Measurements from ENCODE around the gene ZC3H12D.
A peak's percentile ranks its signal among the peaks of the same experiment; 100 is the strongest.

The ZC3H12D gene

DNA sequence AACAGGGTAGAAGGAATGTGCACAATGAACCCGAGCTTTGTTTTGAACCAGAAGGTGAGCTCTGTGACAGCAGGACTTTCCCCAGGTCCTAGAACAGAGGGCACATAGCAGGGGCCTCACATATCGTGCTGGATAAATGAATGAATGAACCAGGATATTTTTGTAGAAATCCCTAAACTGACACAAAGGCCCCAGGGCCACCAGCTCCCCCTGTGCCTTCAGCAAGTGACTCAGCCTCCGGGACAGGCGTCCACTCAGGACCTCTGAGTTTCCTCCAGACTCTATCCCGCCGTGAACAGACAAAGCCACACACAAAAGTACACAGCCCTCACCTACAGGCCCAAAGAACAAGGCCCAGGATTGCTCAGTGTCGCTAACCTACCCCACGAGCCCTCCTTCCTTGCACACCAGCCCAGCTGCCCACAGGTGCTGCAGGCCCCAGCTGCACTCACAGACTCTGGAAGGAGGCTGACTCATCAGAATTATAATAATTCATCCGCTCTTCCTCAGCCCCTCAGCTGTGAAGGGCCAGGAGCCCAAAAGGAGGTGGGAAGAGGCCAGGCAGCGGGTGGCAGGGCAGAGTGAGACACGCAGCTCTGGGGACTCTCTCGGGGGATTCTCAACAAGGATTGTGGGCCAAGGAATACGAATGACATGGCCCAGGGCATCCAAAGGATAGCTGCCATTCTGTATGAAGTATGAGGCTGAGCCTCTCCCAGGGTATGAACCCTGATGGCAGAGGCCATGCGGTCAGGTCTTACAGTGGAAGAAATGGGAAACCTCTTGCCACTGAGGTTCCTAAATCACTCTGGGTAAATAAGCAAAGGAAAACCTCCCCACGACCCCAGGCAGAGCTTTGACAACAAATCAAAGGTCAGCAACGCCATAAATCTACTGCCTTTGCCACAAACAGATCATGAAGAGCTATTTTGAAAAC is 43.8 kb downstream of the ZC3H12D start:
- no peak for DNase-seq

GRCh38 chr6:149439626-149440025 is 45.2 kb downstream of the ZC3H12D start:
- no peak for DNase-seq

DNA sequence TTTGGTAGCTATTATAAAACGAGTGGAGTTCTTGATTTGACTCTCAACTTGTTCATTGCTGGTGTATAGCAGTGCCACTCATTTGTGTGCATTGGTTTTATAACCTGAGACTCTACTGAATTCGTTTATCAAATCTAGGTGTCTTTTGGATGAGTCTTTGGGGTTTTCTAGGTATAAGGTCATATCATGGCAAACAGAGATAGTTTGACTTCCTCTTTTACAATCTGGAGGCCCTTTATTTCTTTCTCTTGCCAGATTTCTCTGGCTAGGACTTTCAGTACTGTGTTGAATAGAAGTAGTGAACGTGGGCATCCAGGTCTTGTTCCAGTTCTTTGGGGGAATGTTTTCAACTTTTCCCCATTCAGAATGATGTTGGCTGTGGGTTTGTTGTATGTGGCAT is 46.0 kb downstream of the ZC3H12D start:
- DNase-seq = no peak

- no peak for DNase-seq
These were observed 47.6 kb downstream of the ZC3H12D start for GRCh38 chr6:149437212-149437611.

DNA sequence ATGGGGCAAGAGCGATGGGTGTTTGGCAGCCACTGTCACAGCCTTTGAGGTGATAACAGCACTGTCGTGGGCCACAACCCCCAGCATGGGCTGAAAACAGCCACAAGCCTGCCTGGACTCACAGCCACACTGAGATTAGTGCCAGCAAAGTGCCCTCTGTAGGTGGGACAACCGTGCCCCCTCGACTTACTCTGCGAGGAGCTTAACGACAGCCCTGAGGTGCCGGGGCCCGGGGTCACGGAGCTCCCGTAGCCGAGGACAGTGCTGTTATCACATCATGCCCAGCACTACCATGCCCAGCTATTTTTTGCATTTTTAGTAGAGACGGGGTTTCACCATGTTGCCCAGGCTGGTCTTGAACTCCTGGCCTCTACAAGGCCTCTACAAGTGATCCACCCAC is 48.2 kb downstream of the ZC3H12D start:
- DNase-seq = no peak

- DNase-seq = no peak
These were observed 48.8 kb downstream of the ZC3H12D start for GRCh38 chr6:149435919-149436586.

GRCh38 chr6:149433881-149434280 is 50.9 kb downstream of the ZC3H12D start:
- DNase-seq = no peak

GRCh38 chr6:149433405-149433804 is 51.4 kb downstream of the ZC3H12D start:
- DNase-seq = no peak

DNA sequence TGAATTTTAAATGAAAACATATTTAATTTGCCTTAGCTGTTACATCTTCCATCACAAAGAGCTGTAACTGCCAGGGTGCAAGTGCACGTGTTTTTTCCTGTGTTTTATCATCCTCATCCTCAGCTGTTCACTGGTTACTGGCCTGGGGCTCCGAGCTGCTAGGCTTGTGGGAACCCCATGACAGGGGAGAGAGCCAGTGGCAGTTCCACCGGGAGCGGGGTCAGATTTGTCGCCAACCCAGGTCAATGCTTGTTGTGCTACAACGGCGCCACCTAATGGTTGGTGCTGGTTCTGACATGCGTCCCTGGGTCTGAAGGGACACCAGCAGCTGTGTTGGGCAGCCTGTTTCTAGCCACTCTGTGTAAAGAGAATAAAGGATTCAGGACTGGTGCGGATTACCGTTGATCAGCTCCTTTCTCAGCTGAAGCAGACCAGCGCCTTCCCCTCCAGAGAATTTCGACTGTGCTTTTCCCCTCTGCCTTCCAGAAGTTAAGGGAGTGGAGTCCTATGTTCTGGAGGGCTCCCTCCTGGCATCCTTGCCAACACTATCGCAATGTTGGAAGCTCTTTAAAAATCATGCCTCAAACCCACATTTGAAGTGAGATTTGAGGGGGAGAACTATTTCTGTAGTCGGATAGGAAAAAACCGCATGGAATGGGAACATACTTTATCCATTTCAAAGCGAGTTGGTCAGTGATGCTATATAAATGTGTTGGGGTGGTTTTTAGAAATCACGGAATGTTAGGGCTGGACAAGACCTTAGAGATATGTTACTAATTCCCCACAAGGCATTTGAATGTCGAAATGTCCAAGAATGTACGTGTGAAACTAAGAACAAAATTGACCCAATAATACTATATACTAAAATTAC is 52.7 kb downstream of the ZC3H12D start:
- peak; percentile 91 for DNase-seq

GRCh38 chr6:149429427-149430360 is 55.1 kb downstream of the ZC3H12D start:
- DNase-seq = no peak

DNA sequence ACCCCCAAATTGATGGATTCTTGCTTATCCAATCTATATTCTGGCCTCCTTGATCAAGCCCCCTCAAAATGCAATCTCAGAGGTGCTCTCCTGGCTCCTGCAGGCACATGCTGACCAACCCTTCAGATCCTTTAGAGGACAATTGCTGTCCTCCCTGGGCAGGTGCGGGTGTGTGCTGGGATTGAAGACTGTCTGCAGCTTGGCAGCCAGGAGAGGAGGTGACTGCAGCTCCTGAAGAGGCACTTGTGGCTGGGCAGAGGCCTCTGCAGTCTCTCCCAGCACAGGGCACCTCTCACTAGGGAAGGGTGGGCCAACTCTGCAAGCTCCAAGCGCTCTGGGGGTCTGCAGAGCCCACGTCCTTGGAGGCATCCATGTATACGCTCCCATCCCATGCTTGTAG is 56.2 kb downstream of the ZC3H12D start:
- no peak for DNase-seq

DNA sequence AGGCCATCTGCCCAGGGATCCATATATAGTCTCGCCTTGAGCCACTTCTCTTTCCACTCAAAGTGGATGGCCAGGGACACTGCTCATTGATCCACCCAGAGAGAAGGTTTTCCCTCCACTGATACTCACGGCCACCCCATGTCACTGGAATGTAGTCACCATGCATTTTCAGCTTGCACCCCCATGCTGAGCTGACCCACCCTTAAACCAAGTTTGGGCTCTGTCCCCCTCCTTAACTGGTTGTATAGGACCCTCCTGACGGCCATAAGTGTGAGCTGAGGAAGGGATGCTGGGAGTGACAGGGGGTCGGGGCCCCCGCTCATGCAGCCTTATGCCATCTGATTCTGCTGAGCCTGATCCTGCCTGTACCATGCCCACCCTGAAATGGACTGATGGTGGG is 59.1 kb downstream of the ZC3H12D start:
- DNase-seq = no peak

GRCh38 chr6:149425224-149425623 is 59.6 kb downstream of the ZC3H12D start:
- DNase-seq = no peak

DNA sequence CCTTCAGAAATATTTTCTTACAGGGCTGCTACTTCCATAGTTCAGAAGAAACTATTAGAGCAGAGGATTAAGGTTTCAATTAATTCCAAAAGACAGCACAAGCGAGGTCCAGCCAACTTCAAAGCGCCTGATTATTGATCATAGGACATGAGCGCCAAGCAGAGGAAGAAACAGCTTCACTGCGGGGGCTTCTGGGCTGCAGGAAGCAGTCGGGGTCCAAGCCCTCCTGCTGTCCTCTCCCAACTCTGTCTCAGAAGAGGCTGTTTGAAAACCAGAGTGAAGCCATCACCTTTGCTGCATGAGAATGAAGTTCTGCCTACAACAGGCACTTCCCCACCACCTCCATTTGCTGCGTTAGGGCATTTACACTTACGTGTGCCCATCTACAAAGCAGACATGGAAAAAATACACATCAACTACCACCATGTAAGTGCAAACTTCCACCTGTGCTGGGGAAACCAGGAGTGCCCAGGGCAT is 60.8 kb downstream of the ZC3H12D start:
- DNase-seq = peak; percentile 36

- no peak for DNase-seq
These were observed 62.2 kb downstream of the ZC3H12D start for GRCh38 chr6:149422581-149422980.

DNA sequence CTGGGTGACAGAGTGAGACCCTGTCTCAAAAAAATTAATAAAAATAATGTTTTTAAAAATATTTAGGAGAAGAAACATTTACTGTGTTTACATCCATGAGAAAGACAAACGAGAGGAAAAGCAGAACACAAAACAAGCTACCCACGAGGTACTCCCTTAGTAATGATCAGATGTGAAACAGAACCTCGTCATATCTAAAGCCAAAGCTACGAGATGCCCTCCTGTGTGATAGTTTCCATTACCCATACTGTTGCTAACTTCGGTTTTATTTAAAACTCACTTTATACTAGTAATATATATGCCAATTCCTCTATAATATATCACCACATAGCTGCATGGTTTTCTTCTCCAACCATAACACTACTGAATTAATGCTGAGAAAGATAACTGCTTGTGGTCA is 63.7 kb downstream of the ZC3H12D start:
- no peak for DNase-seq

DNA sequence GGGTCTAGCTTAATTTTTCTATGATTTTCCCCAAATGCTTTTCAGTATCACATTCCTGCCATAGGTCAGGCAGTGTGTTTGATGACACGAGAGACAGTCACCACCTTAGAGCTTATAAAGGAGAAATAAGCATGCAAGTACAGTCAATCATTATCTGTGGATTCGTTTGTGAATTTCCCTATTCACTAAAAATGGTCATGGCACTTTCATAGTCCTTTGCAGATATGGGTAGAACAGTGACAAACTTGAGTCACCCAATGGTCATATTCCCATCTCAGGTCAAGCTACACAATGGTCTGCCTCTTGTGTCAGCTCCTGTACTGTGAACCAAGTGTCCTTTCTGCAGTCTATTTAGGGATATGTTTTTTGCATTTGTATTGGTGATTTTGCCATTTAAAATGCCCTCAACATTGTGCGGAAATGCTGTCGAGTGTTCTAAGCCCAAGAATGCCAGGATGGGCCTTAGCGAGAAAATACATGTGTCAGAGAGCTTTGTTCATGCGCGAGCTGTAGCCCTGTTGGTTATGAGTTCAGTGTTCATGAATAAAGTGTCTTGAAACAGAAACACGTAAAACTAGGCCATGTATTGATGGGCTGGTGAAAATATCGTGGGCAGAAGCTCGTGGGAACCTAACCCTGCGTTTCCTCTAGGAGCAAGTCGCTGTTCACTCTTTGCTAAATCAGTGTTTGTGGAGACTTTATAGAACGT is 65.0 kb downstream of the ZC3H12D start:
- no peak for DNase-seq

DNA sequence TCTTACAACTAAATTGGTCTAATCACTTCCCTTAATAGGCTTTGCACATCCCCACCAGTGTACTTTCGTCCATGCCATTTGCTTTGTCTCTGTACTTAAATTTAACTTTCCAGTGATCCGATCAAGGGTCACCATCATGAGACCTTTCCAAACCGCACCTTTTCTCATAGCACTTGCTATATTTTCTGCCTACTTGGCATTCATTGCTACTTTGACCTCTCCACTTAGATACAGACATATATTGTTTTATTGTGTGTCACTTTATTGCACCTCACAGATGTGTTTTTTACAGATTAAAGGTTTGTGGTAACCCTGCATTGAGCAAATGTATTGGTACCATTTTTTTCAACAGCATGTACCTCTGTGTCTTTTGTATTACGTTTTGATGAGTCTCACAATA is 70.0 kb downstream of the ZC3H12D start:
- no peak for DNase-seq

DNA sequence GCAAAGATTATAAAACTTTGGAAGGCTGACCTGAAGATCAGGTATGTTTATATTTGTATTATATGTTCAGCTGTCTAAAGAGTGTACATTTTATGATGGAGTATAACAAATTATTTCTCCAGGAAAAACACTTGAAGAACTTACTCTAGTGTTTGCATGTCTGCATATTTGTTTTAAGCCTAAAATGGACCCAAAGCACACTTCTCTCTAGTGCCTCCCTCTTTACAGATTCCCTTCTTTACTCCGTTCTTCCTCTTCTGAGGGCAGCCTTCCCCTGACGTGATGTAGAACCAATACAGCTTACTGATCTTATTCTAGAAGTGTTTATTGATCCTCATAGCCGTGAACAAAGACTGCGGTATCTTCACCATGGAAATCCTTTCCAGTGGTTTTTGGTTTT is 70.8 kb downstream of the ZC3H12D start:
- DNase-seq = no peak

- DNase-seq = no peak
These were observed 74.3 kb downstream of the ZC3H12D start for GRCh38 chr6:149410557-149410956.

DNA sequence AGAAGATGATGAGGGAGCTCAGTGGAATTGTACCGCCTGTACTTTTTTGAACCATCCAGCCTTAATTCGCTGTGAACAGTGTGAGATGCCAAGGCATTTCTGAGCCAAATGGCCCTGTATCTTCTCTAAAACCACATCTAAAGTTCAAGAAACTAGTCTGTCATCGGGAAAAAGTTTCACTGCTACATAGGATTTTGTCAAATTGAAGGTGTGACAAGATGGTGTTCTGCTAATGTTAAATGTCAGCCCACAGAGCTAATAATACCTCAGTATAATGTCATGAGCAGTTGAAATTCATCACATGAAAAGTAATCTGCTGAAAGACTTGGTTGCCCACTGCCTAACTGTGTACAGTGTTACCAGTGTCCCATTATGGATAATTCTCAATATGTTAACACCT is 75.2 kb downstream of the ZC3H12D start:
- DNase-seq = no peak
